GM23338 (cell line): ENCODE results near the gene RAB33B. TPM values are rescaled to one million over a fixed set of nuclear protein-coding genes. Genes with fewer than 3 reads are reported as not detected.

Experiments used
- ATAC-seq: fragments of 200-7000 bp; cut with Tn5 transposase; 3 replicates; pipeline ENCODE4 v1.9.1; 2020
- DNase-seq: peaks from one replicate; pipeline ENCODE4 v3.0.0-alpha.2; 2015; ENCODE audit warnings: low spot score
- H2AFZ ChIP-seq: fragments of 200-600 bp; sonication (generic); 2 replicates; pipeline ENCODE4 v1.8.0; 2016; ENCODE audit warnings: antibody characterized with exemption, mild to moderate bottlenecking, moderate library complexity
- H3F3A ChIP-seq: fragments of 200-600 bp; sonication (generic); replicated peaks from 2 replicates; pipeline ENCODE4 v1.8.0; 2017; ENCODE audit warnings: antibody characterized with exemption, mixed run types, low read depth
- H3K27ac ChIP-seq: fragments of 200-600 bp; sonication (generic); 2 replicates; pipeline ENCODE4 v1.6.1; 2016; ENCODE audit warnings: low read depth
- H3K27me3 ChIP-seq: fragments of 200-600 bp; sonication (generic); 2 replicates; pipeline ENCODE4 v1.8.0; 2016; ENCODE audit warnings: mild to moderate bottlenecking, mixed run types, moderate library complexity; ENCODE audit not compliant: insufficient read depth
- H3K36me3 ChIP-seq: fragments of 200-600 bp; sonication (generic); 2 replicates; pipeline ENCODE4 v1.8.0; 2016; ENCODE audit warnings: mild to moderate bottlenecking; ENCODE audit not compliant: insufficient read depth
- H3K4me1 ChIP-seq: fragments of 200-600 bp; sonication (generic); 2 replicates; pipeline ENCODE4 v1.8.0; 2016; ENCODE audit warnings: mild to moderate bottlenecking, moderate library complexity; ENCODE audit not compliant: insufficient read depth
- H3K4me2 ChIP-seq: fragments of 200-600 bp; sonication (generic); 2 replicates; pipeline ENCODE4 v1.7.1; 2017; ENCODE audit warnings: mixed run types
- H3K4me3 ChIP-seq: fragments of 200-600 bp; sonication (generic); 2 replicates; pipeline ENCODE4 v1.6.1; 2016; ENCODE audit warnings: mixed run types
- H3K79me2 ChIP-seq: fragments of 200-600 bp; sonication (generic); replicated peaks from 2 replicates; pipeline ENCODE4 v1.8.0; 2017; ENCODE audit warnings: mild to moderate bottlenecking; ENCODE audit not compliant: insufficient read depth
- H3K9me2 ChIP-seq: fragments of 200-600 bp; sonication (generic); 2 replicates; pipeline ENCODE4 v1.8.0; 2017; ENCODE audit not compliant: insufficient read depth
- H4K20me1 ChIP-seq: fragments of 200-600 bp; sonication (generic); replicated peaks from 2 replicates; pipeline ENCODE4 v1.8.0; 2017; ENCODE audit warnings: mild to moderate bottlenecking; ENCODE audit not compliant: insufficient read depth
- H3K27ac Mint-ChIP-seq: 2 replicates; pipeline ENCODE4 v1.8.0; 2020; ENCODE audit warnings: inconsistent platforms, mild to moderate bottlenecking, moderate library complexity, mixed read lengths
- H3K27me3 Mint-ChIP-seq: 3 replicates; pipeline ENCODE4 v1.8.0; 2022; ENCODE audit warnings: low read depth, mild to moderate bottlenecking, moderate library complexity, mixed read lengths, inconsistent platforms; ENCODE audit not compliant: insufficient read depth, poor library complexity
- H3K36me3 Mint-ChIP-seq: 3 replicates; pipeline ENCODE4 v1.8.0; 2021; ENCODE audit warnings: low read depth, mild to moderate bottlenecking, inconsistent platforms, moderate library complexity, mixed read lengths
- H3K4me1 Mint-ChIP-seq: 3 replicates; pipeline ENCODE4 v1.8.0; 2020; ENCODE audit warnings: mild to moderate bottlenecking, inconsistent platforms, mixed read lengths
- H3K4me3 Mint-ChIP-seq: 3 replicates; pipeline ENCODE4 v1.8.0; 2021; ENCODE audit warnings: moderate library complexity, mild to moderate bottlenecking, inconsistent platforms, mixed read lengths
- H3K9me3 Mint-ChIP-seq: 3 replicates; pipeline ENCODE4 v1.8.0; 2020; ENCODE audit warnings: moderate library complexity, mild to moderate bottlenecking, inconsistent platforms, mixed read lengths
- EZH2 ChIP-seq: fragments of 200-600 bp; sonication (generic); IDR thresholded peaks from one replicate; pipeline ENCODE4 v1.8.0; 2017; ENCODE audit warnings: antibody characterized with exemption, mild to moderate bottlenecking, low read depth; ENCODE audit not compliant: unreplicated experiment
- JUNB ChIP-seq: IDR thresholded peaks from one replicate; pipeline ENCODE4 v1.6.1; 2016; ENCODE audit warnings: antibody characterized with exemption; ENCODE audit not compliant: unreplicated experiment
- POLR2AphosphoS5 ChIP-seq: IDR thresholded peaks from 2 replicates; pipeline ENCODE4 v1.6.1; 2016; ENCODE audit warnings: antibody characterized with exemption, low read depth
- STAT1 ChIP-seq: IDR thresholded peaks from one replicate; pipeline ENCODE4 v1.6.1; 2016; ENCODE audit warnings: antibody characterized with exemption; ENCODE audit not compliant: unreplicated experiment
- ZNF114 ChIP-seq: fragments of 250-450 bp; sonication (Bioruptor Pico); IDR thresholded peaks from 2 replicates; pipeline ENCODE4 v1.5.0; 2020; ENCODE audit warnings: mild to moderate bottlenecking, moderate library complexity
- ZNF331 ChIP-seq: fragments of 250-450 bp; sonication (Bioruptor Pico); IDR thresholded peaks from 2 replicates; pipeline ENCODE4 v1.5.0; 2020; ENCODE audit warnings: low read depth, mild to moderate bottlenecking, moderate library complexity
- polyA plus RNA-seq: library from polyadenylated mRNA; unstranded; fragments of >200 nt; fragmentation: Nextera tagmentation; extraction: Ambion mirVana; gene quantifications from 2 replicates; pipeline ENCODE4 v1.2.1, GENCODE V29; 2016
- total RNA-seq: library from RNA; depleted of rRNA; stranded (reverse); fragments of >200 nt; shearing (Covaris generic); gene quantifications from 2 replicates; pipeline ENCODE4 v1.2.3, GENCODE V29; 2014
- TF ChIP-seq, protein P1 (sequence below): fragments of 250-450 bp; sonication (Bioruptor Pico); IDR thresholded peaks from 2 replicates; pipeline ENCODE4 v1.5.0; 2020; ENCODE audit warnings: mild to moderate bottlenecking, moderate library complexity
- TF ChIP-seq, protein P2 (sequence below): IDR thresholded peaks from one replicate; pipeline ENCODE4 v1.6.1; 2018; ENCODE audit warnings: antibody characterized with exemption; ENCODE audit not compliant: unreplicated experiment
- TF ChIP-seq, protein P3 (sequence below): IDR thresholded peaks from 2 replicates; pipeline ENCODE4 v1.6.1; 2016; ENCODE audit warnings: antibody characterized with exemption
- TF ChIP-seq, protein P4 (sequence below), 2 experiments: fragments of 200-600 bp in 1 of 2; sonication (generic) in 1 of 2; conservative IDR thresholded peaks; 2 replicates each; pipeline versions ENCODE4 v1.5.1 to v1.6.1; 2016 to 2017; ENCODE audit warnings: antibody characterized with exemption in 2 of 2, low read depth in 2 of 2, mild to moderate bottlenecking in 2 of 2, moderate library complexity in 1 of 2

RAB33B gene
- total and polyA plus RNA-seq, 2 experiments from 2014 or later = 9.9 to 17.5 TPM

DNA sequence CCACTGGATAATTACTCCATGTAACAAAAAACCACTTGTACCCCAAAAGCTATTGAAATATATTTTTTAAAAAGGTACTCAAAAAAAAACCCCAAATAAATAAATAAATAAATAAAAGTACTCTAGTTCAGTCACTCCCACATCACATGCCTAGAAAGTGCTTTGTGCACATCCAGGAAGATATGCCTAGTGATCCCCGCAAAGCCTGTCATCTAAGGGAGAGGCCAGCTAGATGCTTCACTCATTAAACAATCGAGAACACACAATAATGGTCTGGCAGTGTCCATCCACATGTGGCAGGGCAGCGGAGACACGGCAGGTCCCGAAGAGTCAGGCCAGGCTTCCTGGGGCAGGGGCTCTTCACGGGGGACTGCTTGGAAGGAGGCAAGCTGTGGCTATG is 47.6 kb downstream of the RAB33B start (continued):
- TF ChIP-seq POLR2AphosphoS5 = no peak
- no peak for TF ChIP-seq STAT1

DNA sequence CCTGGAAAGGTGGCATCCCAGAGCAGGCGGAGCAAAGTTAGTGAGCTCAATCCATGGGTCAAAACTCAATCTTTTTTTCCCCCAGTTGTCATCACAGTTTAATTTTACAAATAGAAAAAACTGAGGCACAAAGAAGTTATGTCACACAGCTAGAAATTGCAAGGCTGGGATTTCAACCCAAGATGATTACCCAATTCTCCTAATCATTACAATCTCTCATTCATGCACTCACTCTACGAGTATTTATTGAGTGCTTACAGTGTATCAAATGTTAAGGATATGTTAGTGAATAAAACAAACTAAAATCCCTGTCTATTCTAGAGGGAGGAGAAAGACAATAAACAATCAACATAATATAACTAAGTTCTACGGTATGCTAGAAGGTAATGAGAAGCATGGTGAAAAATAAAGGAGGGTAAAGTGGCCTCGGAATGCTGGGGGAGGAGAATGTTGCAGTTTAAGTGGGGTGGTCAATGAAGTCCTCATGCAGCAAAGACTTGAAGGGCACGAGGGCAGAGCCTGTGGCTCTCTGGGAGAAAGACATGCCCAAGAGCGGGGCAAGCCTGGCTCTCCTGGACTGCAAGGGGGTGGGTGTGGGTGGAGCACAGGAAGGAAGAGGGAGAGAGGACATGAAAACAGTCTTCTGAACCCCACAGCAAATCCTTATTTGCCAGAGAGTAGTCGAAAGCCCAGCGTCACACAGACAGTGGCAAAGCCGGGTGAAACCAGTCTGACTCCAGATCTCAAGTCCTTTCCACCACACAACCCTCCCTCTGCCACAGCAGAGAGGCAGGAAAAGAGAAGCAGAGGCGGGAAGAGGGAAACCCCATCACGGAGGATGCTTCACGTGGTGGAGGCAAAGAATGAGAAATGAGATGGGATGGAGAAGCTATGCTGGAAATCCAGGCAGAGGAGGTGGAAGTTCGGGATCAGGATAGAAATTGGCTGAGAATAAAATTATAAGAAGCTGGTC is 48.3 kb downstream of the RAB33B start:
- Mint-ChIP-seq H3K27me3 (peaks cover 16% of the 10 kb centered on the region), H3K36me3 (no peaks in the 10 kb centered on the region), H3K4me3 (no peak overlapping the region), H3K9me3 (no peaks in the 10 kb centered on the region), H3K4me1 (peaks cover 32% of the 10 kb centered on the region), H3K27ac (no peak overlapping the region; the same call in 1 of the 2 replicates)
- ATAC-seq (no peak; the same call in 2 of the 3 replicates), DNase-seq (no peak)
- H3K79me2 ChIP-seq = no peaks in the 10 kb centered on the region
- H3K36me3 ChIP-seq = no peaks in the 10 kb centered on the region
- H2AFZ ChIP-seq = peak overlapping the region; percentile 83; the same call in 1 of the 2 replicates
- H3K27me3 ChIP-seq = no peaks in the 10 kb centered on the region
- H3K4me1 ChIP-seq = peaks cover 4% of the 10 kb centered on the region; the same call in 1 of the 2 replicates
- no peak overlapping the region for H3K4me2 ChIP-seq
- no peaks in the 10 kb centered on the region for H4K20me1 ChIP-seq
- H3K27ac ChIP-seq = no peak overlapping the region
- TF ChIP-seq ZNF331 (no peak), ZNF114 (no peak), JUNB (no peak), EZH2 (no peak), STAT1 (no peak)
- TF ChIP-seq, protein P1, sequence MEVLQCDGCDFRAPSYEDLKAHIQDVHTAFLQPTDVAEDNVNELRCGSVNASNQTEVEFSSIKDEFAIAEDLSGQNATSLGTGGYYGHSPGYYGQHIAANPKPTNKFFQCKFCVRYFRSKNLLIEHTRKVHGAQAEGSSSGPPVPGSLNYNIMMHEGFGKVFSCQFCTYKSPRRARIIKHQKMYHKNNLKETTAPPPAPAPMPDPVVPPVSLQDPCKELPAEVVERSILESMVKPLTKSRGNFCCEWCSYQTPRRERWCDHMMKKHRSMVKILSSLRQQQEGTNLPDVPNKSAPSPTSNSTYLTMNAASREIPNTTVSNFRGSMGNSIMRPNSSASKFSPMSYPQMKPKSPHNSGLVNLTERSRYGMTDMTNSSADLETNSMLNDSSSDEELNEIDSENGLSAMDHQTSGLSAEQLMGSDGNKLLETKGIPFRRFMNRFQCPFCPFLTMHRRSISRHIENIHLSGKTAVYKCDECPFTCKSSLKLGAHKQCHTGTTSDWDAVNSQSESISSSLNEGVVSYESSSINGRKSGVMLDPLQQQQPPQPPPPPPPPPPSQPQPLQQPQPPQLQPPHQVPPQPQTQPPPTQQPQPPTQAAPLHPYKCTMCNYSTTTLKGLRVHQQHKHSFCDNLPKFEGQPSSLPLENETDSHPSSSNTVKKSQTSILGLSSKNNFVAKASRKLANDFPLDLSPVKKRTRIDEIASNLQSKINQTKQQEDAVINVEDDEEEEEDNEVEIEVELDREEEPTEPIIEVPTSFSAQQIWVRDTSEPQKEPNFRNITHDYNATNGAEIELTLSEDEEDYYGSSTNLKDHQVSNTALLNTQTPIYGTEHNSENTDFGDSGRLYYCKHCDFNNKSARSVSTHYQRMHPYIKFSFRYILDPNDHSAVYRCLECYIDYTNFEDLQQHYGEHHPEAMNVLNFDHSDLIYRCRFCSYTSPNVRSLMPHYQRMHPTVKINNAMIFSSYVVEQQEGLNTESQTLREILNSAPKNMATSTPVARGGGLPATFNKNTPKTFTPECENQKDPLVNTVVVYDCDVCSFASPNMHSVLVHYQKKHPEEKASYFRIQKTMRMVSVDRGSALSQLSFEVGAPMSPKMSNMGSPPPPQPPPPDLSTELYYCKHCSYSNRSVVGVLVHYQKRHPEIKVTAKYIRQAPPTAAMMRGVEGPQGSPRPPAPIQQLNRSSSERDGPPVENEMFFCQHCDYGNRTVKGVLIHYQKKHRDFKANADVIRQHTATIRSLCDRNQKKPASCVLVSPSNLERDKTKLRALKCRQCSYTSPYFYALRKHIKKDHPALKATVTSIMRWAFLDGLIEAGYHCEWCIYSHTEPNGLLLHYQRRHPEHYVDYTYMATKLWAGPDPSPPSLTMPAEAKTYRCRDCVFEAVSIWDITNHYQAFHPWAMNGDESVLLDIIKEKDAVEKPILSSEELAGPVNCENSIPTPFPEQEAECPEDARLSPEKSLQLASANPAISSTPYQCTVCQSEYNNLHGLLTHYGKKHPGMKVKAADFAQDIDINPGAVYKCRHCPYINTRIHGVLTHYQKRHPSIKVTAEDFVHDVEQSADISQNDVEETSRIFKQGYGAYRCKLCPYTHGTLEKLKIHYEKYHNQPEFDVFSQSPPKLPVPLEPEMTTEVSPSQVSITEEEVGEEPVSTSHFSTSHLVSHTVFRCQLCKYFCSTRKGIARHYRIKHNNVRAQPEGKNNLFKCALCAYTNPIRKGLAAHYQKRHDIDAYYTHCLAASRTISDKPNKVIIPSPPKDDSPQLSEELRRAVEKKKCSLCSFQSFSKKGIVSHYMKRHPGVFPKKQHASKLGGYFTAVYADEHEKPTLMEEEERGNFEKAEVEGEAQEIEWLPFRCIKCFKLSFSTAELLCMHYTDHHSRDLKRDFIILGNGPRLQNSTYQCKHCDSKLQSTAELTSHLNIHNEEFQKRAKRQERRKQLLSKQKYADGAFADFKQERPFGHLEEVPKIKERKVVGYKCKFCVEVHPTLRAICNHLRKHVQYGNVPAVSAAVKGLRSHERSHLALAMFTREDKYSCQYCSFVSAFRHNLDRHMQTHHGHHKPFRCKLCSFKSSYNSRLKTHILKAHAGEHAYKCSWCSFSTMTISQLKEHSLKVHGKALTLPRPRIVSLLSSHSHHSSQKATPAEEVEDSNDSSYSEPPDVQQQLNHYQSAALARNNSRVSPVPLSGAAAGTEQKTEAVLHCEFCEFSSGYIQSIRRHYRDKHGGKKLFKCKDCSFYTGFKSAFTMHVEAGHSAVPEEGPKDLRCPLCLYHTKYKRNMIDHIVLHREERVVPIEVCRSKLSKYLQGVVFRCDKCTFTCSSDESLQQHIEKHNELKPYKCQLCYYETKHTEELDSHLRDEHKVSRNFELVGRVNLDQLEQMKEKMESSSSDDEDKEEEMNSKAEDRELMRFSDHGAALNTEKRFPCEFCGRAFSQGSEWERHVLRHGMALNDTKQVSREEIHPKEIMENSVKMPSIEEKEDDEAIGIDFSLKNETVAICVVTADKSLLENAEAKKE = no peak
- TF ChIP-seq, protein P2, sequence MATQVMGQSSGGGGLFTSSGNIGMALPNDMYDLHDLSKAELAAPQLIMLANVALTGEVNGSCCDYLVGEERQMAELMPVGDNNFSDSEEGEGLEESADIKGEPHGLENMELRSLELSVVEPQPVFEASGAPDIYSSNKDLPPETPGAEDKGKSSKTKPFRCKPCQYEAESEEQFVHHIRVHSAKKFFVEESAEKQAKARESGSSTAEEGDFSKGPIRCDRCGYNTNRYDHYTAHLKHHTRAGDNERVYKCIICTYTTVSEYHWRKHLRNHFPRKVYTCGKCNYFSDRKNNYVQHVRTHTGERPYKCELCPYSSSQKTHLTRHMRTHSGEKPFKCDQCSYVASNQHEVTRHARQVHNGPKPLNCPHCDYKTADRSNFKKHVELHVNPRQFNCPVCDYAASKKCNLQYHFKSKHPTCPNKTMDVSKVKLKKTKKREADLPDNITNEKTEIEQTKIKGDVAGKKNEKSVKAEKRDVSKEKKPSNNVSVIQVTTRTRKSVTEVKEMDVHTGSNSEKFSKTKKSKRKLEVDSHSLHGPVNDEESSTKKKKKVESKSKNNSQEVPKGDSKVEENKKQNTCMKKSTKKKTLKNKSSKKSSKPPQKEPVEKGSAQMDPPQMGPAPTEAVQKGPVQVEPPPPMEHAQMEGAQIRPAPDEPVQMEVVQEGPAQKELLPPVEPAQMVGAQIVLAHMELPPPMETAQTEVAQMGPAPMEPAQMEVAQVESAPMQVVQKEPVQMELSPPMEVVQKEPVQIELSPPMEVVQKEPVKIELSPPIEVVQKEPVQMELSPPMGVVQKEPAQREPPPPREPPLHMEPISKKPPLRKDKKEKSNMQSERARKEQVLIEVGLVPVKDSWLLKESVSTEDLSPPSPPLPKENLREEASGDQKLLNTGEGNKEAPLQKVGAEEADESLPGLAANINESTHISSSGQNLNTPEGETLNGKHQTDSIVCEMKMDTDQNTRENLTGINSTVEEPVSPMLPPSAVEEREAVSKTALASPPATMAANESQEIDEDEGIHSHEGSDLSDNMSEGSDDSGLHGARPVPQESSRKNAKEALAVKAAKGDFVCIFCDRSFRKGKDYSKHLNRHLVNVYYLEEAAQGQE = no peak
- TF ChIP-seq, protein P3, sequence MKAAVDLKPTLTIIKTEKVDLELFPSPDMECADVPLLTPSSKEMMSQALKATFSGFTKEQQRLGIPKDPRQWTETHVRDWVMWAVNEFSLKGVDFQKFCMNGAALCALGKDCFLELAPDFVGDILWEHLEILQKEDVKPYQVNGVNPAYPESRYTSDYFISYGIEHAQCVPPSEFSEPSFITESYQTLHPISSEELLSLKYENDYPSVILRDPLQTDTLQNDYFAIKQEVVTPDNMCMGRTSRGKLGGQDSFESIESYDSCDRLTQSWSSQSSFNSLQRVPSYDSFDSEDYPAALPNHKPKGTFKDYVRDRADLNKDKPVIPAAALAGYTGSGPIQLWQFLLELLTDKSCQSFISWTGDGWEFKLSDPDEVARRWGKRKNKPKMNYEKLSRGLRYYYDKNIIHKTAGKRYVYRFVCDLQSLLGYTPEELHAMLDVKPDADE = no peak
- TF ChIP-seq, protein P4, sequence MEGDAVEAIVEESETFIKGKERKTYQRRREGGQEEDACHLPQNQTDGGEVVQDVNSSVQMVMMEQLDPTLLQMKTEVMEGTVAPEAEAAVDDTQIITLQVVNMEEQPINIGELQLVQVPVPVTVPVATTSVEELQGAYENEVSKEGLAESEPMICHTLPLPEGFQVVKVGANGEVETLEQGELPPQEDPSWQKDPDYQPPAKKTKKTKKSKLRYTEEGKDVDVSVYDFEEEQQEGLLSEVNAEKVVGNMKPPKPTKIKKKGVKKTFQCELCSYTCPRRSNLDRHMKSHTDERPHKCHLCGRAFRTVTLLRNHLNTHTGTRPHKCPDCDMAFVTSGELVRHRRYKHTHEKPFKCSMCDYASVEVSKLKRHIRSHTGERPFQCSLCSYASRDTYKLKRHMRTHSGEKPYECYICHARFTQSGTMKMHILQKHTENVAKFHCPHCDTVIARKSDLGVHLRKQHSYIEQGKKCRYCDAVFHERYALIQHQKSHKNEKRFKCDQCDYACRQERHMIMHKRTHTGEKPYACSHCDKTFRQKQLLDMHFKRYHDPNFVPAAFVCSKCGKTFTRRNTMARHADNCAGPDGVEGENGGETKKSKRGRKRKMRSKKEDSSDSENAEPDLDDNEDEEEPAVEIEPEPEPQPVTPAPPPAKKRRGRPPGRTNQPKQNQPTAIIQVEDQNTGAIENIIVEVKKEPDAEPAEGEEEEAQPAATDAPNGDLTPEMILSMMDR (conservative IDR thresholded peaks at IDR 0.05; ENCODE audit: low read depth in 2 of 2) = no peak
- H3K9me2 ChIP-seq = no peaks in the 10 kb centered on the region
- no peaks in the 10 kb centered on the region for H3F3A ChIP-seq
- H3K4me3 ChIP-seq = no peak overlapping the region
